GM12878 (cell line): Measurements from ENCODE around the gene KRTAP5-10. TPM values are rescaled to one million over a fixed set of nuclear protein-coding genes. Genes with fewer than 3 reads are reported as not detected.

Experiments used
- ATAC-seq: fragments of 200-7000 bp; cut with Tn5 transposase; 3 replicates; pipeline ENCODE4 v1.9.1; 2020; ENCODE audit warnings: mild to moderate bottlenecking, moderate library complexity
- BruUV-seq: library from RNA; stranded (reverse); fragments of 400-500 nt; replicated peaks from 2 replicates; lab custom pipeline; 2021; lab: Mats Ljungman, UMichigan
- CTCF ChIA-PET: fragments of 300-600 bp; sonication (Branson Sonifier 250); formaldehyde crosslinking; extraction: SDS; loops from one replicate; lab custom pipeline; 2021; ENCODE audit warnings: inconsistent platforms; lab: Yijun Ruan, JAX
- POLR2A ChIA-PET: fragments of 350-600 bp; formaldehyde crosslinking; extraction: SDS; loops from one replicate; lab custom pipeline; 2021; ENCODE audit warnings: inconsistent platforms; lab: Charles Lee
- RAD21 ChIA-PET: fragments of 300-600 bp; sonication (Branson Sonifier 250); formaldehyde crosslinking; loops from one replicate; lab custom pipeline; 2023; ENCODE audit warnings: antibody characterized with exemption; ENCODE audit not compliant: unreplicated experiment; lab: Charles Lee
- SMC1A ChIA-PET: fragments of 300-600 bp; sonication (Branson Sonifier 250); formaldehyde crosslinking; loops from one replicate; lab custom pipeline; 2023; ENCODE audit not compliant: unreplicated experiment, uncharacterized antibody; lab: Charles Lee
- DNase-seq: peaks from one replicate; pipeline ENCODE4 v3.0.0-alpha.2; 2011; ENCODE audit warnings: low read depth, low spot score
- FAIRE-seq: peaks from 3 replicates; lab custom pipeline; 2011; peaks lifted over from hg19 to GRCh38; lab: Jason Lieb, UNC
- H2AFZ ChIP-seq: 2 replicates; pipeline ENCODE4 v1.6.0; 2011; ENCODE audit warnings: low read depth, low read length, control low read depth; ENCODE audit not compliant: control insufficient read depth
- H3K27ac ChIP-seq: 2 replicates; pipeline ENCODE4 v1.5.1; 2011; ENCODE audit warnings: control low read depth; ENCODE audit not compliant: control insufficient read depth, insufficient read depth
- H3K27me3 ChIP-seq, 2 experiments: replicated peaks in 1 of 2; 2 replicates each; pipeline versions ENCODE4 v1.6.0 to v1.6.1; 2011; ENCODE audit warnings: low read length in 1 of 2; ENCODE audit not compliant: control insufficient read depth in 2 of 2, insufficient read depth in 2 of 2
- H3K36me3 ChIP-seq, 2 experiments: 2 replicates each; pipeline ENCODE4 v1.5.1; 2011; ENCODE audit warnings: low read length in 1 of 2; ENCODE audit not compliant: control insufficient read depth in 2 of 2, insufficient read depth in 2 of 2
- H3K4me1 ChIP-seq: 2 replicates; pipeline ENCODE4 v1.6.1; 2011; ENCODE audit warnings: mild to moderate bottlenecking, low read length, moderate library complexity, mixed read lengths; ENCODE audit not compliant: control insufficient read depth, insufficient read depth
- H3K4me2 ChIP-seq: 2 replicates; pipeline ENCODE4 v1.6.0; 2011; ENCODE audit warnings: control low read depth; ENCODE audit not compliant: control insufficient read depth, insufficient read depth
- H3K4me3 ChIP-seq: fragments of 200-600 bp; sonication (generic); 2 replicates; pipeline ENCODE4 v1.5.1; 2016
- H3K79me2 ChIP-seq: 2 replicates; pipeline ENCODE4 v1.6.0; 2011; ENCODE audit warnings: low read length; ENCODE audit not compliant: control insufficient read depth, insufficient read depth
- H3K9ac ChIP-seq: 2 replicates; pipeline ENCODE4 v1.8.0; 2011; ENCODE audit warnings: low read length, control low read depth, mixed read lengths; ENCODE audit not compliant: control insufficient read depth, insufficient read depth
- H3K9me3 ChIP-seq: replicated peaks from 3 replicates; pipeline ENCODE4 v1.5.1; 2011; ENCODE audit warnings: mild to moderate bottlenecking, low read length; ENCODE audit not compliant: control insufficient read depth, insufficient read depth
- H4K20me1 ChIP-seq: 2 replicates; pipeline ENCODE4 v1.6.0; 2011; ENCODE audit not compliant: control insufficient read depth, insufficient read depth
- CHD1 ChIP-seq: IDR thresholded peaks from 2 replicates; pipeline ENCODE4 v1.6.1; 2012; ENCODE audit warnings: low read depth, low read length, improper control_type of control experiment
- KLF5 ChIP-seq: fragments of 450-650 bp; IDR thresholded peaks from 2 replicates; pipeline ENCODE4 v1.6.1; 2014; ENCODE audit warnings: mild to moderate bottlenecking; ENCODE audit not compliant: partially characterized antibody
- MAX ChIP-seq: IDR thresholded peaks from 2 replicates; pipeline ENCODE4 v1.6.1; 2012; ENCODE audit warnings: low read depth, low read length, improper control_type of control experiment
- MXI1 ChIP-seq: fragments of 150-350 bp; IDR thresholded peaks from 2 replicates; pipeline ENCODE4 v1.6.1; 2011; ENCODE audit warnings: low read depth, mild to moderate bottlenecking, inconsistent platforms, low read length, improper control_type of control experiment
- RFX5 ChIP-seq: IDR thresholded peaks from 2 replicates; pipeline ENCODE4 v1.6.1; 2011; ENCODE audit warnings: low read depth, low read length, improper control_type of control experiment
- TBL1XR1 ChIP-seq: IDR thresholded peaks from 2 replicates; pipeline ENCODE4 v1.6.1; 2012; ENCODE audit warnings: low read depth, low read length, improper control_type of control experiment
- ZNF384 ChIP-seq: IDR thresholded peaks from 2 replicates; pipeline ENCODE4 v1.6.1; 2012; ENCODE audit warnings: low read depth, mild to moderate bottlenecking, low read length, improper control_type of control experiment, borderline replicate concordance
- WGBS: methylation state at CpG from one replicate; pipeline ENCODE4 v1.1.6; 2016; ENCODE audit warnings: low lambda C conversion rate; ENCODE audit not compliant: insufficient replicate concordance, insufficient coverage; ENCODE audit errors: missing lambda C conversion rate; 5-methylcytosine and 5-hydroxymethylcytosine counted together
- in situ Hi-C: fragments of 300-500 bp; cut with MboI; formaldehyde crosslinking; loops from 9 replicates; pipeline ENCODE4 v1.14.3; 2018; ENCODE audit warnings: mixed read lengths
- intact Hi-C: fragments of 100-400 bp; cut with micrococcal nuclease; formaldehyde crosslinking; loops from one replicate; pipeline ENCODE4 v1.14.2; 2022; ENCODE audit not compliant: unreplicated experiment
- polyA plus RNA-seq, 11 experiments: library from polyadenylated mRNA; depleted of rRNA in 4 of 11; unstranded in 6 of 11; stranded (reverse) in 5 of 11; fragments of >200 nt; fragmentation: Nextera tagmentation in 4 of 11; fragmentation: Illumina TruSeq in 1 of 11; extraction: Ambion mirVana in 4 of 11; extraction: Trizol in 1 of 11; gene quantifications; 1 replicate in 1 of 11; 2 replicates in 10 of 11; pipeline versions ENCODE4 v1.2.1 to v1.2.3, GENCODE V29; 2011 to 2016; ENCODE audit warnings: inconsistent platforms in 2 of 11, missing spikeins in 2 of 11, low read depth in 1 of 11
- total RNA-seq, 4 experiments: library from RNA; depleted of rRNA in 3 of 4; stranded (reverse); fragments of >200 nt in 3 of 4; fragmentation: Illumina TruSeq in 1 of 4; extraction: Trizol in 1 of 4; gene quantifications; 2 replicates each; pipeline versions ENCODE4 v1.2.1 to v1.2.3, GENCODE V29; 2013 to 2021

The KRTAP5-10 gene
- total and polyA plus RNA-seq, 10 of the 15 experiments (the other 5 are each of a cell fraction or from before 2014, with no cell fraction given): 0.06 to 0.10 (median 0.06) TPM; not detected in 7

- in situ Hi-C loops: no loop called here
- ATAC-seq (no peak), DNase-seq (no peak)
Measured at GRCh38 chr11:71532036-71532610, 33.2 kb upstream of the KRTAP5-10 start.

More at GRCh38 chr11:71532036-71532610, 33.2 kb upstream of the KRTAP5-10 start:
- intact Hi-C loops: no loop called here
- Histone ChIP-seq H3K4me1 (peaks cover 11% of the 10 kb centered on the region), H4K20me1 (no peaks in the 10 kb centered on the region), H3K27me3 (no peaks in the 10 kb centered on the region), H3K4me3 (no peak overlapping the region), H3K9ac (no peak overlapping the region), H3K79me2 (no peaks in the 10 kb centered on the region), H3K9me3 (no peaks in the 10 kb centered on the region; the same call in 2 of the 3 replicates), H2AFZ (no peak overlapping the region), H3K36me3 (no peaks in the 10 kb centered on the region), H3K4me2 (no peak overlapping the region), H3K27ac (no peak overlapping the region)
- RAD21 ChIA-PET: interaction anchor here (1.2 kb wide), 1 partner anchor 10 kb away, joined by 4 read pairs; no protein-coding TSS in a partner anchor
- CTCF ChIA-PET: no interaction called here
- POLR2A ChIA-PET: interaction anchor here (0.7 kb wide), 1 partner anchor 79 kb away, joined by 3 read pairs; the partner anchor contains the start of gene NADSYN1
- SMC1A ChIA-PET: interaction anchor here (0.9 kb wide), 2 partner anchors 15 to 26 kb away, joined by 3 read pairs; no protein-coding TSS in a partner anchor
- BruUV-seq: no TSS peak
- WGBS: 62% methylated on average over 10 of the region's 10 CpGs
- no peak for FAIRE-seq
- no peak for TF ChIP-seq ZNF384
- no peak for TF ChIP-seq RFX5
- TF ChIP-seq KLF5: no peak
- no peak for TF ChIP-seq MXI1
- TF ChIP-seq CHD1: no peak
- no peak for TF ChIP-seq TBL1XR1
- no peak for TF ChIP-seq MAX
